SU-DHL-6 (cell line): ENCODE data around the gene RRAS2.
"Not testable (repeated sequence)": the region's sequence is repeated elsewhere in the genome, so short reads cannot be mapped to it uniquely, and the experiment has no call there.

Experiments used
- H2AFZ ChIP-seq: fragments of 200-600 bp; sonication (generic); 2 replicates; pipeline ENCODE4 v1.6.1; 2014; ENCODE audit warnings: low read depth, mild to moderate bottlenecking, moderate library complexity, mixed read lengths, antibody characterized with exemption, low read length; ENCODE audit not compliant: severe bottlenecking
- H3F3A ChIP-seq: fragments of 200-600 bp; shearing (Covaris generic); 2 replicates; pipeline ENCODE4 v1.6.0; 2016; ENCODE audit warnings: antibody characterized with exemption, mild to moderate bottlenecking; ENCODE audit not compliant: insufficient read depth
- H3K27ac ChIP-seq: fragments of 200-600 bp; sonication (generic); 2 replicates; pipeline ENCODE4 v1.5.1; 2016; ENCODE audit warnings: low read depth, mild to moderate bottlenecking, low read length, moderate library complexity, mixed read lengths
- H3K27me3 ChIP-seq: fragments of 200-600 bp; sonication (generic), shearing (Covaris generic); 2 replicates; pipeline ENCODE4 v1.6.0; 2014; ENCODE audit warnings: mild to moderate bottlenecking, low read length
- H3K36me3 ChIP-seq: fragments of 200-600 bp; sonication (generic); 2 replicates; pipeline ENCODE4 v1.6.1; 2014; ENCODE audit warnings: mild to moderate bottlenecking, low read length, mixed read lengths
- H3K4me2 ChIP-seq: fragments of 300-600, 200-600 bp; shearing (Covaris generic), sonication (generic); 2 replicates; pipeline ENCODE4 v1.6.0; 2014; ENCODE audit warnings: low read length, low read depth, mild to moderate bottlenecking; ENCODE audit not compliant: poor library complexity, severe bottlenecking
- H3K4me3 ChIP-seq: fragments of 200-600 bp; sonication (generic); 2 replicates; pipeline ENCODE4 v1.5.1; 2014; ENCODE audit warnings: antibody characterized with exemption, low read length, mild to moderate bottlenecking, mixed read lengths; ENCODE audit not compliant: insufficient read depth, poor library complexity, severe bottlenecking
- H3K79me2 ChIP-seq: fragments of 200-600 bp; sonication (generic); 2 replicates; pipeline ENCODE4 v1.6.1; 2014; ENCODE audit warnings: mild to moderate bottlenecking, low read length, moderate library complexity; ENCODE audit not compliant: insufficient read depth
- H3K9ac ChIP-seq: fragments of 200-600 bp; sonication (generic); 2 replicates; pipeline ENCODE4 v1.7.0; 2014; ENCODE audit warnings: mild to moderate bottlenecking, low read length
- H3K9me2 ChIP-seq: fragments of 200-600 bp; sonication (generic); replicated peaks from 2 replicates; pipeline ENCODE4 v1.6.1; 2014; ENCODE audit warnings: low read length; ENCODE audit not compliant: insufficient read depth
- H3K9me3 ChIP-seq: fragments of 200-600 bp; sonication (generic); 2 replicates; pipeline ENCODE4 v1.6.1; 2014; ENCODE audit warnings: low read length, mixed read lengths; ENCODE audit not compliant: insufficient read depth
- H4K20me1 ChIP-seq: fragments of 200-600 bp; sonication (generic); 2 replicates; pipeline ENCODE4 v1.6.1; 2014; ENCODE audit warnings: low read depth, mild to moderate bottlenecking, antibody characterized with exemption, low read length, moderate library complexity, mixed read lengths
- EZH2phosphoT487 ChIP-seq: fragments of 200-600 bp; sonication (generic), shearing (Covaris generic); conservative IDR thresholded peaks from 2 replicates; pipeline ENCODE4 v1.6.1; 2018; ENCODE audit warnings: mild to moderate bottlenecking, antibody characterized with exemption, low read length, moderate library complexity, mixed read lengths
- TF ChIP-seq, protein P1 (sequence below): fragments of 200-600 bp; sonication (generic); IDR thresholded peaks from one replicate; pipeline ENCODE4 v1.5.1; 2017; ENCODE audit warnings: antibody characterized with exemption, mild to moderate bottlenecking, low read length, moderate library complexity; ENCODE audit not compliant: insufficient read depth, poor library complexity, severe bottlenecking

RRAS2 gene

DNA sequence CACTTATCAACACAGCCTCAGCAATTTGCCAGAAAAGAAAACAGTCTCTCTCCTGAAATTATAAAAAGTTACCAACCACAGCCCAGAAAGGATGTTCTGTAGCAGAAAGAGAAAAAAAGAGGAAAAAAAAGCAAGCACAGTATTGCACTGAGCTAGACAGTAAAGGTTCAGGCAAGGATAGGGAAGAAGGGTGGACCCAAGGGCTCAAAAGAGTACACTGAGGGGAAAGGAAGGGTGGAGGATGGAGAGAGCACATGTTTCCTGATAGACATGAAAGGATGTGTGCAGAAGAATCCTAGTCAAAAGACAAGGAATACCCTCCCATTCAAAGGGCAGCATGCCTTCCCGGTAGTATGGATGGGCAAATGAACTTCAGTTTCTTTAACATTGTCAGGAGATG lies 59.1 kb downstream of the RRAS2 start:
- Histone ChIP-seq H3K4me2 (no peak overlapping the region), H2AFZ (no peak overlapping the region), H3K9me3 (no peaks in the 10 kb centered on the region), H3K27me3 (no peaks in the 10 kb centered on the region), H3K79me2 (peaks cover 100% of the 10 kb centered on the region), H4K20me1 (peaks cover 43% of the 10 kb centered on the region), H3K9me2 (no peaks in the 10 kb centered on the region), H3K36me3 (peaks cover 13% of the 10 kb centered on the region), H3K27ac (peak overlapping the region; percentile 5), H3F3A (peaks cover 59% of the 10 kb centered on the region), H3K9ac (no peak overlapping the region), H3K4me3 (no peak overlapping the region)
- no peak for TF ChIP-seq EZH2phosphoT487
- TF ChIP-seq, protein P1, sequence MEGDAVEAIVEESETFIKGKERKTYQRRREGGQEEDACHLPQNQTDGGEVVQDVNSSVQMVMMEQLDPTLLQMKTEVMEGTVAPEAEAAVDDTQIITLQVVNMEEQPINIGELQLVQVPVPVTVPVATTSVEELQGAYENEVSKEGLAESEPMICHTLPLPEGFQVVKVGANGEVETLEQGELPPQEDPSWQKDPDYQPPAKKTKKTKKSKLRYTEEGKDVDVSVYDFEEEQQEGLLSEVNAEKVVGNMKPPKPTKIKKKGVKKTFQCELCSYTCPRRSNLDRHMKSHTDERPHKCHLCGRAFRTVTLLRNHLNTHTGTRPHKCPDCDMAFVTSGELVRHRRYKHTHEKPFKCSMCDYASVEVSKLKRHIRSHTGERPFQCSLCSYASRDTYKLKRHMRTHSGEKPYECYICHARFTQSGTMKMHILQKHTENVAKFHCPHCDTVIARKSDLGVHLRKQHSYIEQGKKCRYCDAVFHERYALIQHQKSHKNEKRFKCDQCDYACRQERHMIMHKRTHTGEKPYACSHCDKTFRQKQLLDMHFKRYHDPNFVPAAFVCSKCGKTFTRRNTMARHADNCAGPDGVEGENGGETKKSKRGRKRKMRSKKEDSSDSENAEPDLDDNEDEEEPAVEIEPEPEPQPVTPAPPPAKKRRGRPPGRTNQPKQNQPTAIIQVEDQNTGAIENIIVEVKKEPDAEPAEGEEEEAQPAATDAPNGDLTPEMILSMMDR = no peak

DNA sequence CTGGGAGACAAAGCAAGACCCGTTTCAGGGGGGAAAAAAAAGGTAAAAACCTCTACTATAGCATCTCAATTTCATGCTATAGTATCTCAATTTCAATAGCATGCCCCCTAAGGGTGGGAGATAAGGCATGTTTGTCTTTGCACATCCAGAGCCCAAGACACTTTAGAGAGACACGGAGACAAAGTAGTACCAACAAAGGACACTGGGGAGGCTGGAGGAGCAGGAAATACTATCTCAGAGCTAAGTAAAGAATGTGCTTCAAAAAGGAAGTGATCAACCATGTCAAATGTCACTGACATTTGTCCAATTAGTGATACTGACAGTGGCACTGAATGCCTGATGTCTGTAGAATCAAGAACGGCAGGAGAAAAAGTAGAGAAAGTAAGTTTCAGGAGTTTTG lies 68.6 kb downstream of the RRAS2 start:
- Histone ChIP-seq H3K9ac (no peak overlapping the region), H3F3A (peaks cover 68% of the 10 kb centered on the region), H3K9me3 (no peaks in the 10 kb centered on the region), H4K20me1 (peaks cover 29% of the 10 kb centered on the region), H3K79me2 (peaks cover 54% of the 10 kb centered on the region), H3K36me3 (peaks cover 86% of the 10 kb centered on the region), H3K4me2 (no peak overlapping the region), H3K4me3 (no peak overlapping the region), H2AFZ (no peak overlapping the region), H3K9me2 (no peaks in the 10 kb centered on the region), H3K27me3 (no peaks in the 10 kb centered on the region), H3K27ac (no peak overlapping the region)
- TF ChIP-seq, protein P1 = no peak
- no peak for TF ChIP-seq EZH2phosphoT487

DNA sequence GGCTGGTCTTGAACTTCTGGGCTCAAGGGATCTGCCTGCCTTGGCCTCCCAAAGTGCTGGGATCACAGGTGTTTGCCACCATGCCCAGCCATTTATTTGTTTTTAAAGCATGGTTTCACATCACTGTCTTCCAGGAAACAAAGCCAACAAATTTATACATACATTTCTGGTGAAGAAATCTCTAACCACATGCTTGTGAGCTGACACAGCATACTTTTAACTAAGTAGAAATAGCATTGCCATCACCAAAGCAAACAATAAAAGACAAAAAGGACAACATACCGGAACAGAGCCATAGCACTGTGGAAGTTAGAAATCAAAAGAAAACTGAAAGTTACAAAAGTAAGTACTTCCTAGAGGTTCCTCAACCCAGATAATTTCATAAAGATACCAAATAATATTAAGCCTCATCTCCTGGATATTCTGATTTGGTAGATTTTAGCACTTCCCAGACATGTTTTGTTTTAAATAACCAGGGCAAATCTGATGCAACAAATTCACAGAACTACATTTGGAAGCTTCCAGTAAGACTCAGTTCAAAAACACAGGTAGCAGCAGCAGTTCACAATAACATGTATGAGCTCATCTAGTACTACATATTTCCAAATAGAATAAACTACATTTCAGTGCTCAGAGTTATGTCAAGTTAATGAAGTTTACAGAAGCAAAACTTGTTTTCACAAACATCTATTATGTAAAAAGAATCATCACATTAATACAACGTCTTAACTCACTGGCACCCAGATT lies 70.6 kb downstream of the RRAS2 start:
- Histone ChIP-seq H3K27ac (no peak overlapping the region), H3K36me3 (peaks cover 83% of the 10 kb centered on the region), H3K9ac (no peak overlapping the region), H3K9me2 (no peaks in the 10 kb centered on the region), H3K27me3 (no peaks in the 10 kb centered on the region), H3K79me2 (peaks cover 35% of the 10 kb centered on the region; the same call in 1 of the 2 replicates), H3F3A (peaks cover 69% of the 10 kb centered on the region), H3K9me3 (no peaks in the 10 kb centered on the region), H3K4me2 (no peak overlapping the region), H2AFZ (no peak overlapping the region), H3K4me3 (no peak overlapping the region), H4K20me1 (0 out of 2 replicates have a peak, but pooled peaks cover 10% of the 10 kb centered on the region)
- TF ChIP-seq, protein P1 = no peak
- TF ChIP-seq EZH2phosphoT487 = no peak

DNA sequence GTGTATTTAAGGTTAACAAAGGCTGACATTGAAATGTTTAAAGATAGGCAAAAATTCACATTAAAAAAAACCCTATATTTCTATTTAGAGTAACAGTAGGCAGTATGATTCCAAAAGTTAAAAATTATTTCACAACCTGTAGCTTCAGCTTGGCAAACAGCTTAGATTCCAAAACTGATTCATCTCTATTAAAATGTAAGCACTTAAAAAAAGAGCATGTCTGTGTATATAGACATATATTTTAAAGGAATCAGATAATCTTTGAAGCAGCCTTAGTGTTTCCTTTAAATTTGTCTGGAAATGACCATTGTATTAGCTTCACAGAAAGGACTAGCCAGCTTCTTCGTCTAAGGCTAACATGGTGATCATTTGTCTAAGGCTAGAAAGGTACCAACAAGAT lies 80.1 kb downstream of the RRAS2 start:
- H3K79me2 ChIP-seq, H3K4me3 ChIP-seq, H3K9me3 ChIP-seq, H3K27me3 ChIP-seq, H2AFZ ChIP-seq, H3K27ac ChIP-seq, H3K4me2 ChIP-seq, H4K20me1 ChIP-seq, H3K9ac ChIP-seq, H3K9me2 ChIP-seq: not testable (repeated sequence)
- Histone ChIP-seq H3K36me3 (peaks cover 55% of the 10 kb centered on the region), H3F3A (peaks cover 82% of the 10 kb centered on the region)
